ENCODE results near the gene CD99.

Gene CD99

DNA sequence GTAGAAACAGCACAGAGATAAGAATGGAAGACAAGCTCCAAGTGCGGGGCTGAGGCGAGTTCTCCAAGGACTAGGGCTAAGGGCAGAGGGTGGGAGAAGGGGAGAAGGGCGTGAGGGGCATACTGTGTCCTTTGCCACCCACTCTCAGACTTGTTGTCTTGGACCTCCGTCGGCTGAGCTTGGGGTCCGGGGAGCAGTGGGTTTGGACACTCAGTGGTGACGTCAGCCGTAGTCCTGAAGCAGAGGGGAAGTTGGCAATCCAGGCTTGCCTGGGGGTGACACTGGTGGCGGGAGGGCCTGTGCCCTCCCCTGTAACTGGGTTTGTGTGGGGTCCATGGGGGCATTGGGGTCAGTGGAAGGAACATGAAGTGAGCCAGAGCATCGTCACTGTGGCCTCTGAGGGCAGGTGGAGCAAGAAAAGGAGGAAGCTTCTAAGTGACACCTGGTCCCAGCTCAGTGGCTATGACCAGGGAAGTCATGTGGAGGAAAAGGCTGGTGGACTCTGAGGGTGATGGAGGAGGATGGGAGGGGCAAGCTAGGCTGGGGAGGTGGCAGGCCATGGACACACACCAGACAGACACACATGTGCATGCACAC is 17.6 kb downstream of the CD99 start:
- TF ChIP-seq, protein P1, sequence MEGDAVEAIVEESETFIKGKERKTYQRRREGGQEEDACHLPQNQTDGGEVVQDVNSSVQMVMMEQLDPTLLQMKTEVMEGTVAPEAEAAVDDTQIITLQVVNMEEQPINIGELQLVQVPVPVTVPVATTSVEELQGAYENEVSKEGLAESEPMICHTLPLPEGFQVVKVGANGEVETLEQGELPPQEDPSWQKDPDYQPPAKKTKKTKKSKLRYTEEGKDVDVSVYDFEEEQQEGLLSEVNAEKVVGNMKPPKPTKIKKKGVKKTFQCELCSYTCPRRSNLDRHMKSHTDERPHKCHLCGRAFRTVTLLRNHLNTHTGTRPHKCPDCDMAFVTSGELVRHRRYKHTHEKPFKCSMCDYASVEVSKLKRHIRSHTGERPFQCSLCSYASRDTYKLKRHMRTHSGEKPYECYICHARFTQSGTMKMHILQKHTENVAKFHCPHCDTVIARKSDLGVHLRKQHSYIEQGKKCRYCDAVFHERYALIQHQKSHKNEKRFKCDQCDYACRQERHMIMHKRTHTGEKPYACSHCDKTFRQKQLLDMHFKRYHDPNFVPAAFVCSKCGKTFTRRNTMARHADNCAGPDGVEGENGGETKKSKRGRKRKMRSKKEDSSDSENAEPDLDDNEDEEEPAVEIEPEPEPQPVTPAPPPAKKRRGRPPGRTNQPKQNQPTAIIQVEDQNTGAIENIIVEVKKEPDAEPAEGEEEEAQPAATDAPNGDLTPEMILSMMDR (conservative IDR thresholded peaks at IDR 0.05; ENCODE audit: low read depth, low read length), result no peak
- H3K4me3 ChIP-seq (ENCODE audit: low read depth, low read length), result no peak overlapping the region
- no peak for DNase-seq (ENCODE audit: low read depth)

DNA sequence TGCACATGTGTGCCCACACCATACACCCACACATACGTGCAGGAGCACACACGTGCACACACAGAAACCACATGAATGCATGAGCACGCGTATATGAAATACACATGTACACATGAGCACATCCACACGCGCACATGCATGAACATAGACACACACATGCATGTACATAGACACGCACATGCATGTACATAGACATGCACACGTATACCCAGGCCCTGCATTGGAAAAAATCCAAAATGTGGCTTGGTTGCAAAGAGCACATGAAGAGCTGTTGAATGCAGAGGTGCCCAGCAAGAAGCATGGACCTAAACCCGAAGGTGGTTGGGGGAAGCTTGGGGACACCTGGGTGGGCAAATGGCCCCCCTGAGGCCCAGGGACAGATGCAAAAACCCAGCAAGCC is 18.5 kb downstream of the CD99 start:
- TF ChIP-seq, protein P1 (conservative IDR thresholded peaks at IDR 0.05; ENCODE audit: low read depth, low read length), result no peak
- DNase-seq (ENCODE audit: low read depth), result no peak
- H3K4me3 ChIP-seq (ENCODE audit: low read depth, low read length), result peak overlapping the region; percentile 32

DNA sequence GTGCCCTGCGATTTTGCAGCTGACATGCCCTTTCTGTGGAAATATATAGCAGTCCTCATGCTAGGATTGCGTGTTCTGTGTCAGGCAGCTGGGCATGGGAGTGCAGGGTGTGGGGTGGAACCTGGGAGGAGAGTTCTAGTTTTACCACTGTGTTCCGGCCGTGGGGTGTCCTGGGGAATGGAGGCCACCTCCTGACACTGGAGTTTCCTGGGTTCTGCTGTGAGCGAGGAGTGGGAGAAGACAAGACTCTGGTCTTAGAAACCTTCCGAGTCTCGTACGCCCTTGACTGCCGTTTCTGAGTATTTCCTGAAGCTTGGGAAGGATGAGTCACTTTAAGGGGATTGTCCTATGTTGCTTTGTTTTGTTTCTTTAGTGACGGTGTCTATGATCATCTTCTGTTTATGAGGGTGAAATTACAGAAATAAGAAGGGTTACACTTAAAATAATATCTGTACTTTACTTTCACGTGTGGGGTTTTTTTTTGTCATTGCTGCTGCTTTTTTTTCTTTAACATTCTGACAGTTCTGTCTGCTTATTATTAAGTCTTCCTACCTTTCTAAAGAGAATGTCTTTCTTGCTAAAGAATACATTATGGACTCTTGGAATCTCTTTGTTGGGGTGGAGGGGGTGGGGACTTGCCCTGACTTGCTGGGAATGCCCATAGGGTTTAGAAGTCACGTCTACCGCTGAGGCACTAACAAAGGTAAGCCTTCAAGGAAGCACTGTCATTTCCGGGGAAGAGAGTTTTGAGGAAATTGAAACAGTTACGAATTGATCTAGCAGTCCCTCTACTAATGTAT is 19.1 kb downstream of the CD99 start:
- peak overlapping the region; percentile 32 for H3K4me3 ChIP-seq (ENCODE audit: low read depth, low read length)
- DNase-seq (ENCODE audit: low read depth), result peak; percentile 88
- TF ChIP-seq, protein P1 (conservative IDR thresholded peaks at IDR 0.05; ENCODE audit: low read depth, low read length), result no peak

DNA sequence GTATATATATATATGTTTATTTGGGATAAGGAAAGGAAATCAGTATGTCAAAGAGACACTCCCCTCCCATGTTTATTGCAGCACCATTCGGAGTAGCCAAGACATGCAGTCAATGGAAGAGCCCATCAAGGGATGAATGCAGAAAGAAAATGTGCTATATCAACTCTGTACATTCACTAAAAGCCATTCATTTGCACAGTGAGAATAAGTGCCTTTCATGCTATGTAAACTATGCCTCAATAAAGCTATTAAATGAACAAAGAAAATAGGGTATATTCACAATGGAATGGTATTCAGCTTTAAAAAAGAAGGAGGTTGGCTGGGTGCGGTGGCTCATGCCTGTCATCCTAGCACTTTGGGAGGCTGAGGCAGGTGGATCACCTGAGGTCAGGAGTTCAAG is 20.3 kb downstream of the CD99 start:
- TF ChIP-seq, protein P1 (conservative IDR thresholded peaks at IDR 0.05; ENCODE audit: low read depth, low read length), result no peak
- DNase-seq (ENCODE audit: low read depth), result no peak

DNA sequence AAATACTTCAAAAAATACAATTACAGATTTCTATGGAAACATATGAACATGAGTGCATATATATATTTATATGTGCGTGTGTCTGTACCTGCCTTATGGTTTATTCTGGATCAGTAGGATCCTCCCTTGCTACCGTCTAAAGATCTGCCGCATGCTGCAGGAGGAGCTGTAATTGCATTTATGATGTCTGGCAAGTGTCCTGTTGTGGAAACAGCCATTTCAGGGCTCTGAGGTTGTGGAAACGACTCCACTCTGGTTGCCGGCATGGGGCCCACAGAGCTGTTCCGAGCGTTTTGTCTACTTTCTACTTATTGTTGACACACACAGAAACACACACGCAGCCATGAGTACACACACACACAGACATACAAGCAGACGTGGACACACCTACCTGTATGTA is 21.3 kb downstream of the CD99 start:
- TF ChIP-seq, protein P1 (conservative IDR thresholded peaks at IDR 0.05; ENCODE audit: low read depth, low read length), result no peak
- DNase-seq (ENCODE audit: low read depth), result no peak

More for the DNA sequence above, 20.3 kb downstream of the CD99 start:
- H3K4me3 ChIP-seq (ENCODE audit: low read depth, low read length), result no peak overlapping the region

DNA sequence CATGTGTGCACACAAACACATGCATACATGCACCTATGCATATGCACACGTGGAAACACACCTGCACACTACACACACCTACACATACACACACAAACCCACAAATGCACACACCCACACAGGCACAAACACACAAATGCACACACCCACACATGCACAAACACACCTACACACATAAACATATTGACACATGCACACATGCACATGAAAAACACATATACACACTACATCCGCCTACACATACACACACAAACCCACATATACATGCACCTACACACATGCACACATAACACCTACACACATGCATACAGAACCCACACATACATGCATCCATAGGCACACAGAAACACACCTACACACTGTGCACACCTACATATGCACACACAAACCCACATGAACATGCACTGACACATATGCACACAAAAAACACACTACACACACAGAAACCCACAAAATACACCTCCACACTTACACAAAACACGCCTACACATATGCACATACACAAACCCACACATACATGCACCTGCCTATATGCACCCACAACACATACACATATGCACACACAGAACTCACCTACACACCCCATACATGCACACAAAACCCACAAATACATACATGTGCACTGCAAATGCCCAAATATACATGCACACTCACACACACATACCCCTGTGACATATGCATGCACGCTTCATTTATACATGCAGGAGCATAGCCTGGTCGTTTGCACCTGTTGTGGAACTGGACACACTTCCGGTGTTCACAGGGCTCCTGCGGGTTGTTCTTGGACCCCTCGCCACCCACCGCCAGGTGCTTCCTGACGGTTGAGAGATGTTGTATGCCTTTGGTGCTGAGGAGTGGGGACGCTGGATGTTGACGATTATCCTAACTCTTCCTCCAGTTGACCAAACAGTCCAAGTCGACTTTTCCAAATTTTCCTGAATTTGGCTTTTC is 22.1 kb downstream of the CD99 start:
- DNase-seq (ENCODE audit: low read depth), result no peak
- no peak overlapping the region for H3K4me3 ChIP-seq (ENCODE audit: low read depth, low read length)
- TF ChIP-seq, protein P1 (conservative IDR thresholded peaks at IDR 0.05; ENCODE audit: low read depth, low read length), result no peak

More for the DNA sequence above, 21.3 kb downstream of the CD99 start:
- no peak overlapping the region for H3K4me3 ChIP-seq (ENCODE audit: low read depth, low read length)
